ENCODE results near the gene STARD3. TPM values are rescaled to one million over a fixed set of nuclear protein-coding genes. Genes with fewer than 3 reads are reported as not detected.

STARD3 gene
- total and polyA plus RNA-seq, 2 of the 13 experiments (the other 11 are each of a cell fraction or from before 2014, with no cell fraction given): 34.6 to 100 TPM

DNA sequence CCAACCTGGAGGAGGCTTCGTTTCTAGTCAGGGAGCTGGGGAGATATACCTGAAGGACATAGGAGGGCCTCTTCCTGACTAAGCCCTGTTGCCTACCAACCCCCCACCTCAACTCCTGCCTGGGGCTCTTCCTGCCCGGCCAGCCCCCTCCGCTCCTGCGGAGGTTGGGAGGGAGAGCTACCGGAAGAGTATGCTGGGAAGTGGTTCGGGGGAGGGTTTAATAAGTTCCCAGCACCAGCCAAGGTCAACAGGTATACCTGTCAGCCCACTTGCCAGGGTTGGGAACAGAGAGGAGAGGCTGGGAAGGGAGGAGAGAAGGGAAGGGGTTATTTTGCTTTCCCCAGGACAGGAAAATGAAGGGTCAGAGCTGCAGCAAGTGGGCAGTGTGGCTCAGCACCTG, 5.5 kb upstream of the STARD3 start (continued):
- TF ChIP-seq ZNF282 (IDR thresholded peaks at IDR 0.05; ENCODE audit: partially characterized antibody) (no peak), TGIF2 (CRISPR knock-in tag; IDR thresholded peaks at IDR 0.05) (no peak), RBFOX2 (IDR thresholded peaks at IDR 0.05; ENCODE audit: low read depth, low read length) (no peak), ZNF20 (CRISPR knock-in tag; IDR thresholded peaks at IDR 0.05) (no peak), ARHGAP35 (CRISPR knock-in tag; IDR thresholded peaks at IDR 0.05; ENCODE audit: borderline replicate concordance) (no peak), POGZ (CRISPR knock-in tag; IDR thresholded peaks at IDR 0.05) (no peak), CC2D1A (CRISPR knock-in tag; IDR thresholded peaks at IDR 0.05) (no peak), ZNF703 (CRISPR knock-in tag; IDR thresholded peaks at IDR 0.05; ENCODE audit: borderline replicate concordance) (no peak), RARA (CRISPR knock-in tag; IDR thresholded peaks at IDR 0.05) (no peak), SAP130 (CRISPR knock-in tag; IDR thresholded peaks at IDR 0.05; ENCODE audit: low read depth) (peak; percentile 47), SIX4 (CRISPR knock-in tag; IDR thresholded peaks at IDR 0.05) (no peak), ZNF17 (CRISPR knock-in tag; IDR thresholded peaks at IDR 0.05) (no peak), THYN1 (CRISPR knock-in tag; IDR thresholded peaks at IDR 0.05; ENCODE audit: borderline replicate concordance, low read depth) (no peak), GABPB1 (CRISPR knock-in tag; IDR thresholded peaks at IDR 0.05) (peak; percentile 46; the same call in 1 of the 2 replicates), RORA (CRISPR knock-in tag; IDR thresholded peaks at IDR 0.05) (no peak), ETV5 (CRISPR knock-in tag; IDR thresholded peaks at IDR 0.05; ENCODE audit: borderline replicate concordance) (peak; percentile 69; the same call in 1 of the 2 replicates), EHMT2 (IDR thresholded peaks at IDR 0.05; ENCODE audit: borderline replicate concordance, low read depth, low read length) (no peak), SP5 (CRISPR knock-in tag; IDR thresholded peaks at IDR 0.05; ENCODE audit: borderline replicate concordance, low read depth) (0 out of 2 replicates have a peak, but pooled peaks have one; percentile 14), ZBTB3 (CRISPR knock-in tag; IDR thresholded peaks at IDR 0.05; ENCODE audit: borderline replicate concordance, low read depth) (no peak)
- TF ChIP-seq, protein P1, sequence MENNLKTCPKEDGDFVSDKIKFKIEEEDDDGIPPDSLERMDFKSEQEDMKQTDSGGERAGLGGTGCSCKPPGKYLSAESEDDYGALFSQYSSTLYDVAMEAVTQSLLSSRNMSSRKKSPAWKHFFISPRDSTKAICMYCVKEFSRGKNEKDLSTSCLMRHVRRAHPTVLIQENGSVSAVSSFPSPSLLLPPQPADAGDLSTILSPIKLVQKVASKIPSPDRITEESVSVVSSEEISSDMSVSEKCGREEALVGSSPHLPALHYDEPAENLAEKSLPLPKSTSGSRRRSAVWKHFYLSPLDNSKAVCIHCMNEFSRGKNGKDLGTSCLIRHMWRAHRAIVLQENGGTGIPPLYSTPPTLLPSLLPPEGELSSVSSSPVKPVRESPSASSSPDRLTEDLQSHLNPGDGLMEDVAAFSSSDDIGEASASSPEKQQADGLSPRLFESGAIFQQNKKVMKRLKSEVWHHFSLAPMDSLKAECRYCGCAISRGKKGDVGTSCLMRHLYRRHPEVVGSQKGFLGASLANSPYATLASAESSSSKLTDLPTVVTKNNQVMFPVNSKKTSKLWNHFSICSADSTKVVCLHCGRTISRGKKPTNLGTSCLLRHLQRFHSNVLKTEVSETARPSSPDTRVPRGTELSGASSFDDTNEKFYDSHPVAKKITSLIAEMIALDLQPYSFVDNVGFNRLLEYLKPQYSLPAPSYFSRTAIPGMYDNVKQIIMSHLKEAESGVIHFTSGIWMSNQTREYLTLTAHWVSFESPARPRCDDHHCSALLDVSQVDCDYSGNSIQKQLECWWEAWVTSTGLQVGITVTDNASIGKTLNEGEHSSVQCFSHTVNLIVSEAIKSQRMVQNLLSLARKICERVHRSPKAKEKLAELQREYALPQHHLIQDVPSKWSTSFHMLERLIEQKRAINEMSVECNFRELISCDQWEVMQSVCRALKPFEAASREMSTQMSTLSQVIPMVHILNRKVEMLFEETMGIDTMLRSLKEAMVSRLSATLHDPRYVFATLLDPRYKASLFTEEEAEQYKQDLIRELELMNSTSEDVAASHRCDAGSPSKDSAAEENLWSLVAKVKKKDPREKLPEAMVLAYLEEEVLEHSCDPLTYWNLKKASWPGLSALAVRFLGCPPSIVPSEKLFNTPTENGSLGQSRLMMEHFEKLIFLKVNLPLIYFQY (CRISPR knock-in tag; IDR thresholded peaks at IDR 0.05; ENCODE audit: borderline replicate concordance): no peak
- TF ChIP-seq, protein P2, sequence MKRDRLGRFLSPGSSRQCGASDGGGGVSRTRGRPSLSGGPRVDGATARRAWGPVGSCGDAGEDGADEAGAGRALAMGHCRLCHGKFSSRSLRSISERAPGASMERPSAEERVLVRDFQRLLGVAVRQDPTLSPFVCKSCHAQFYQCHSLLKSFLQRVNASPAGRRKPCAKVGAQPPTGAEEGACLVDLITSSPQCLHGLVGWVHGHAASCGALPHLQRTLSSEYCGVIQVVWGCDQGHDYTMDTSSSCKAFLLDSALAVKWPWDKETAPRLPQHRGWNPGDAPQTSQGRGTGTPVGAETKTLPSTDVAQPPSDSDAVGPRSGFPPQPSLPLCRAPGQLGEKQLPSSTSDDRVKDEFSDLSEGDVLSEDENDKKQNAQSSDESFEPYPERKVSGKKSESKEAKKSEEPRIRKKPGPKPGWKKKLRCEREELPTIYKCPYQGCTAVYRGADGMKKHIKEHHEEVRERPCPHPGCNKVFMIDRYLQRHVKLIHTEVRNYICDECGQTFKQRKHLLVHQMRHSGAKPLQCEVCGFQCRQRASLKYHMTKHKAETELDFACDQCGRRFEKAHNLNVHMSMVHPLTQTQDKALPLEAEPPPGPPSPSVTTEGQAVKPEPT (CRISPR knock-in tag; IDR thresholded peaks at IDR 0.05; ENCODE audit: low read depth): no peak
- TF ChIP-seq, protein P3, sequence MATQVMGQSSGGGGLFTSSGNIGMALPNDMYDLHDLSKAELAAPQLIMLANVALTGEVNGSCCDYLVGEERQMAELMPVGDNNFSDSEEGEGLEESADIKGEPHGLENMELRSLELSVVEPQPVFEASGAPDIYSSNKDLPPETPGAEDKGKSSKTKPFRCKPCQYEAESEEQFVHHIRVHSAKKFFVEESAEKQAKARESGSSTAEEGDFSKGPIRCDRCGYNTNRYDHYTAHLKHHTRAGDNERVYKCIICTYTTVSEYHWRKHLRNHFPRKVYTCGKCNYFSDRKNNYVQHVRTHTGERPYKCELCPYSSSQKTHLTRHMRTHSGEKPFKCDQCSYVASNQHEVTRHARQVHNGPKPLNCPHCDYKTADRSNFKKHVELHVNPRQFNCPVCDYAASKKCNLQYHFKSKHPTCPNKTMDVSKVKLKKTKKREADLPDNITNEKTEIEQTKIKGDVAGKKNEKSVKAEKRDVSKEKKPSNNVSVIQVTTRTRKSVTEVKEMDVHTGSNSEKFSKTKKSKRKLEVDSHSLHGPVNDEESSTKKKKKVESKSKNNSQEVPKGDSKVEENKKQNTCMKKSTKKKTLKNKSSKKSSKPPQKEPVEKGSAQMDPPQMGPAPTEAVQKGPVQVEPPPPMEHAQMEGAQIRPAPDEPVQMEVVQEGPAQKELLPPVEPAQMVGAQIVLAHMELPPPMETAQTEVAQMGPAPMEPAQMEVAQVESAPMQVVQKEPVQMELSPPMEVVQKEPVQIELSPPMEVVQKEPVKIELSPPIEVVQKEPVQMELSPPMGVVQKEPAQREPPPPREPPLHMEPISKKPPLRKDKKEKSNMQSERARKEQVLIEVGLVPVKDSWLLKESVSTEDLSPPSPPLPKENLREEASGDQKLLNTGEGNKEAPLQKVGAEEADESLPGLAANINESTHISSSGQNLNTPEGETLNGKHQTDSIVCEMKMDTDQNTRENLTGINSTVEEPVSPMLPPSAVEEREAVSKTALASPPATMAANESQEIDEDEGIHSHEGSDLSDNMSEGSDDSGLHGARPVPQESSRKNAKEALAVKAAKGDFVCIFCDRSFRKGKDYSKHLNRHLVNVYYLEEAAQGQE (IDR thresholded peaks at IDR 0.05; ENCODE audit: borderline replicate concordance in 1 of 2, low read depth in 1 of 2, low read length in 2 of 2): no peak

Data from HepG2 (cell line).